GM12872 (cell line): ENCODE results near the gene RIMBP2.

ENCODE experiments used
- TF ChIP-seq, protein P1 (sequence below): IDR thresholded peaks from 3 replicates; pipeline ENCODE4 v1.5.1; 2011; ENCODE audit warnings: low read depth, mild to moderate bottlenecking, low read length, moderate library complexity; ENCODE audit not compliant: insufficient read depth

RIMBP2 gene

DNA sequence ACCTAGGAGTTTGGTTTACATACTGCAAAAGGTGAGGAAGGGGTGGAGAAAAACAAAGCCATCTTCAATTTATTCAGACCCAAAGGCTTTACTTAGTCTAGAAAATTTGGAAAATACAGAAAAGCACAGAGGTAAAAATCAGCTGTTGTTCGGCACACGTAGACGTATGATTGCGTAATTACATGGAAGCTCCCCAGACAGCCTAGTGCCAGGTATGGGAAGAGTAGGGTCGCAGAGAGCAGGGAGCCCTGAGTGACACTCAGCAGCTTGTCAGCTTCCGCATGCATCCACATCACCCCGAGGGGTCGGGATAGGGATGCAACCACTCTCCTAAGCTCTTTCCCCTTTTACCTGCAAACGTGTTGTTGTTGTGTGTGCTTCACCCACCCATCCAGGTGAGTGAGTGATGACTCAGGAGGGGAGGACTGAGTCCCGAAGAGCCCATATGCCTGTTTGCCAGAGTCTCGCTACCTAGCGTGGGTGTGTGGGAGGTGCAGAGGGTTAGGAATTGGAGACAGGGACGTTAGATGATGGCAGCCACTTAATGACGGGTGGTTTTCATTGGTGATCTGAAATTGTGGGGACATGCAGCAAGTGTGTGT is 358.3 kb downstream of the RIMBP2 start:
- TF ChIP-seq, protein P1, sequence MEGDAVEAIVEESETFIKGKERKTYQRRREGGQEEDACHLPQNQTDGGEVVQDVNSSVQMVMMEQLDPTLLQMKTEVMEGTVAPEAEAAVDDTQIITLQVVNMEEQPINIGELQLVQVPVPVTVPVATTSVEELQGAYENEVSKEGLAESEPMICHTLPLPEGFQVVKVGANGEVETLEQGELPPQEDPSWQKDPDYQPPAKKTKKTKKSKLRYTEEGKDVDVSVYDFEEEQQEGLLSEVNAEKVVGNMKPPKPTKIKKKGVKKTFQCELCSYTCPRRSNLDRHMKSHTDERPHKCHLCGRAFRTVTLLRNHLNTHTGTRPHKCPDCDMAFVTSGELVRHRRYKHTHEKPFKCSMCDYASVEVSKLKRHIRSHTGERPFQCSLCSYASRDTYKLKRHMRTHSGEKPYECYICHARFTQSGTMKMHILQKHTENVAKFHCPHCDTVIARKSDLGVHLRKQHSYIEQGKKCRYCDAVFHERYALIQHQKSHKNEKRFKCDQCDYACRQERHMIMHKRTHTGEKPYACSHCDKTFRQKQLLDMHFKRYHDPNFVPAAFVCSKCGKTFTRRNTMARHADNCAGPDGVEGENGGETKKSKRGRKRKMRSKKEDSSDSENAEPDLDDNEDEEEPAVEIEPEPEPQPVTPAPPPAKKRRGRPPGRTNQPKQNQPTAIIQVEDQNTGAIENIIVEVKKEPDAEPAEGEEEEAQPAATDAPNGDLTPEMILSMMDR: no peak

DNA sequence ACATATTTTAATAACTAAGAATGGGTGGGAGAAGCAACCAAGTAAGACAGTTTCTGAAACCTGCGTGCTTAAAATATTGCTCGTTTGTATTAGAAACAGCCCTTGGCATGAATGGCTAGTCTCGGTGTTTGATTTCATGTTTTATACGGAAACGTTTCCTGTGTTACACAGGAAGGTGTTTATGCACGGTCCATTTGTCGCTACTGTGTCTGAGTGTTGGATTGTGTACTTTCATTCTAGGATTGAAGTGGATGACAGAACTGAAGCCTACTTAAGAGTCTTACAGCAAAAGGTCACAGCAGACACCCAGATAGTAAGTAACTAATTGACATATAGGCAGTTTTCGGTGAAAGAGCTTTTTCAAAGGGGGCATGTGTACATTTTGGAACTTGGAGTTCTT is 358.9 kb downstream of the RIMBP2 start:
- TF ChIP-seq, protein P1: no peak

DNA sequence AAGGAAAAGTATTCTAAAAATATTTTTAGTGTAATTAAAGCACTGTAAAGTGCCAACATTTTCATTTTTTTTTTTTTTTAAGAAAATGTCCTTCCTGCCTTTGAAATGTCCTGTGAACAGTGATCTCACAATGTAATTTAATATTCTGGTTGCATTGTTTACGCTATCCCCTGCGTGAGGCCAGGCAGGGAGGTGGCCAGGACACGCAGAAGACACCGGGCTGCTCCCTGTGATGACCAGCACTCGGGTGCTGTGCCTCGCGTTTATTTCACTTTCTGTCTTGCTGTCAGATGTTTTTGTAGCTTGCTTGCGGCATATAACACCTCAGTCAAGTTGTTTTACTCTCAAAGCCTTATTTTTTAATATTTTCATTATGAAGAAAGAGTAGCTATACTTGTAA is 359.9 kb downstream of the RIMBP2 start:
- TF ChIP-seq, protein P1: no peak

DNA sequence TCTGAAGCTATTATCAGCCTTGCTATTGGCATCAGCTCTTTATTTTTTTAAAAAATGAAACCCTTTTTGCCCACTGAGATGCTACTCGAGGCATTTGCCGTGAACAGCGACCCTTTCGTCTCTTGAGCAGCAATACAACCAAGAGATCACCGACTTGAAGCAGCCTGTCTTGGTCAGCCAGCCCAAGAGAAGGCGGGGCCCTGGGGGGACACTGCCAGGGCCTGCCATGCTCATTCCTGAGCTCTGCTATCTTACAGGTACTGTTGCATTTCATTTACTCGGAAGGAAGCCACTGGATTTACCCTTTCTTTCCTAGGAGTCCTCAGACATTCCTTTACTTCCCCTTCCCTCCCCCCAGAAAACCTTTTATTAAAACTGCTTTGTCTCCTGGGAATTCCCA is 361.7 kb downstream of the RIMBP2 start:
- TF ChIP-seq, protein P1: no peak

DNA sequence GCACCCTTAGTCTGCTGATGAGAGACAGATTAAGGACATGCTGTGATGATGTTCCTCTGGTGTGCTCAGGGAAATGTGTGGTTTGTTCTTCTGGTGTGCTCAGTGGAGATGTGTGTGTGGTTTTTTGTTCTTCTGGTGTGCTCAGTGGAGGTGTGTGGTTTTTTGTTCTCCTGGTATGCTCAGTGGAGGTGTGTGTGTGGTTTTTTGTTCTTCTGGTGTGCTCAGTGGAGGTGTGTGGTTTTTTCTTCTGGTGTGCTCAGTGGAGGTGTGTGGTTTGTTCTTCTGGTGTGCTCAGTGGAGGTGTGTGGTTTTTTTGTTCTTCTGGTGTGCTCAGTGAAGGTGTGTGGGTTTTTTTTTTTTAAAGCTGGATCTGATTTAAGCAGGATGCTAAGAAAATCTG is 363.0 kb downstream of the RIMBP2 start:
- TF ChIP-seq, protein P1: no peak

DNA sequence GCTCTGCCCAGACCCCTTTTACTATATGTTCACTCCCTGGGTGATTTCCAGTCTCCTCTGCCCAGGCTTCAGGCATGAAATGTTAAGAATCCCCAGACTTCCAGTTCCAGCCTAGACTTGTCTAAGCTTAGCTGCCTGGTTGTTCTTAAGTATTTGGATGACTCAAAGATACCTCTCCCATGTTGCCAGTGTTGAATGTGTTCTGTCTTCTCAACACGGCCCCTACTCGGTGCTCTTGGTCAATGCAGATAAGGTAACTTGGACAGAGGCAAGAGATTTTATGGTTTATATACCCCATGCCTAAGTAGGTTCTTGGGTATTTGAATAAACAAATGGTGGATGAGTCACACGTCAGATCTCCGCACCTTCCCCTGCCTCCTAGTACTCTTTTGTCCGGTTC is 364.8 kb downstream of the RIMBP2 start:
- TF ChIP-seq, protein P1: no peak

DNA sequence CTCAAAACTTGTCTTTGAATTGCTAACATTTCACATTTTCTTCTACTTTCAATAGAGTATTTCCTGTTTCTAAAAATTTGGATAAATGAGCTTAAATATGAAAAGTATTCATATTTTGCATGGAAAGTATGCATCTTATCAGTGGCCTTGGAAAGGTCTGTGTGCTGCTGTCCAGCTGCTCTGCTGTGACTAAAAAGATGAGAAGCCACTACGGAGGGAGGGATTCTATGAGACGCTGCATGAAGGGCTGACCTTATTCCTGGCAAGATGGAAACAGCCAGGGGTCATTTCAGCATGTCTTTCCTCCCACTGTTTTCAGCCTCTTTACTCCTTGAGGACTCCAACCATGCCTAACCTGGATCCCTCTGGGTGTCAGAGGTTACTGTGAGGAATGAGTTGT is 365.4 kb downstream of the RIMBP2 start:
- TF ChIP-seq, protein P1: no peak
